ENCODE measurements around the gene USH2A. TPM values are rescaled to one million over a fixed set of nuclear protein-coding genes. Genes with fewer than 3 reads are reported as not detected.

Gene USH2A
- total RNA-seq, 1 donor from 2014 or later = not detected

DNA sequence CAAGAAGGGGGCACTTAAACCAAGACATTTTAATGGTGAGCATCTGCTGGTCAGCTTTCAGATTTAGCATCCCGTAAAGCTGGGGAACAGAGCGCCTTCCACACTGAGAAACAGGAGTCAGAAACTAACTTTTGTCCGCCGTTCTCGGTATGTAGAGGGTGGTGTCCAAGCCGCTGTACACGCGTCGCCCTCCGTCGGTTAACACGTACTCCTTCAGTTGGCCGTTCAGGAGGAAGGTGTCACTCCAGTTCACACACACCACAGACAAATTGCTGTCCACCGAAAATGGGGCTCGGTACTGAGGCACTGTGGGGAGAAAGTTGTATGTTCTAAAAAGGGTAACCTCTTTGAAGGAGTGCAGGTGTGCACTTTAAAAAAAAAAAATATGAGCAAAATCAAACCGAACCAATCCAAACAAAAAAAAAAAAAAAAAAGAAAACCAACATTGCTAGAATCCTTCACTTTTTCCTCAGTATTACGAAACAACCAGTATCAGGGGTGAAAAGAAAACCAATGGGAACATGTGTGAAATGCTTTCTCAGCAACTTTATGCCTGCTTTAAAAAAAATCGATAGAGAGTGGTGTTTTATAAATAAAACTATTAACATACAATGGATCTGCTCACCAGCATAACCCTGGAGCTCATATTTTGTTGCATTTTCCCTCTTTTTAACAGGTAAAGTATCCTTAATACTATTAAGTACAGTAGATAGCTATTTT is 782.7 kb downstream of the USH2A start:
- DNase-seq (ENCODE audit: low spot score in 2 of 2) = no peak
- Histone ChIP-seq H3K4me3 (no peak overlapping the region), H3K4me1 (peaks cover 0 to 5% of the 10 kb centered on the region in 2 donors), H3K36me3 (no peaks in the 10 kb centered on the region), H3K27ac (no peak overlapping the region), H3K9me3 (no peaks in the 10 kb centered on the region), H3K27me3 (no peaks in the 10 kb centered on the region)
- TF ChIP-seq, protein P1, sequence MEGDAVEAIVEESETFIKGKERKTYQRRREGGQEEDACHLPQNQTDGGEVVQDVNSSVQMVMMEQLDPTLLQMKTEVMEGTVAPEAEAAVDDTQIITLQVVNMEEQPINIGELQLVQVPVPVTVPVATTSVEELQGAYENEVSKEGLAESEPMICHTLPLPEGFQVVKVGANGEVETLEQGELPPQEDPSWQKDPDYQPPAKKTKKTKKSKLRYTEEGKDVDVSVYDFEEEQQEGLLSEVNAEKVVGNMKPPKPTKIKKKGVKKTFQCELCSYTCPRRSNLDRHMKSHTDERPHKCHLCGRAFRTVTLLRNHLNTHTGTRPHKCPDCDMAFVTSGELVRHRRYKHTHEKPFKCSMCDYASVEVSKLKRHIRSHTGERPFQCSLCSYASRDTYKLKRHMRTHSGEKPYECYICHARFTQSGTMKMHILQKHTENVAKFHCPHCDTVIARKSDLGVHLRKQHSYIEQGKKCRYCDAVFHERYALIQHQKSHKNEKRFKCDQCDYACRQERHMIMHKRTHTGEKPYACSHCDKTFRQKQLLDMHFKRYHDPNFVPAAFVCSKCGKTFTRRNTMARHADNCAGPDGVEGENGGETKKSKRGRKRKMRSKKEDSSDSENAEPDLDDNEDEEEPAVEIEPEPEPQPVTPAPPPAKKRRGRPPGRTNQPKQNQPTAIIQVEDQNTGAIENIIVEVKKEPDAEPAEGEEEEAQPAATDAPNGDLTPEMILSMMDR (IDR thresholded peaks at IDR 0.05) = no peak
- intact Hi-C loops (cut with DNase I) = no loop called here

DNA sequence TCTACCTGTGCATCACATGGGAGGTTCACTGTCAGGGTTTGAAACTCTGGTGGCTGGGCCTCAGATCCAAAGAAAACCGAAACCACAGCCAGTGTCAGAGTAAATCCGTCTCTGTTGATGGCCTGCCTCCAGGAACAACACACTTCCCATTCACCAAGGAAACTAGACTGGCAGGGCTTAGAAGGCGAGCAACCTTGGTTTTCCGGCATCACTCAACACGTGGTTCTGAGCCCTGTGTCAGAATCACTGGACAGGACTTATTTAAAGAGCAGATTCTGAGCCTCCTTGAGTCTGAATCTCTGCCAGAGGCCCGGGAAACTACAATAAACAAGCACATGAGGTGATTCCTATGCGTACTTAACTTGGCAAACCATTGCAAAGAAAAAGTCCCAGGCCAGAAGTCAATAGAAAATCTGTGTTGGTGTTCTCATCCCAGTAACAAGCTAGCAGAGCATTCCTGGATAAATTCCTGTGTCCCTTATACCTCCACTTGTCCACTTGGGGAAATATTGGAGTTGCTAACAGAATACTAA is 786.1 kb downstream of the USH2A start:
- Histone ChIP-seq H3K9me3 (no peaks in the 10 kb centered on the region), H3K27ac (peak overlapping the region; percentile 62 to 64), H3K27me3 (no peaks in the 10 kb centered on the region), H3K4me3 (peak overlapping the region in 1 of 2 donors; percentile 55), H3K36me3 (no peaks in the 10 kb centered on the region), H3K4me1 (peaks cover 0 to 5% of the 10 kb centered on the region in 2 donors)
- DNase-seq (ENCODE audit: low spot score in 2 of 2) = peak; percentile 14 to 73
- intact Hi-C loops (cut with DNase I) = no loop called here
- TF ChIP-seq, protein P1 (IDR thresholded peaks at IDR 0.05) = no peak

DNA sequence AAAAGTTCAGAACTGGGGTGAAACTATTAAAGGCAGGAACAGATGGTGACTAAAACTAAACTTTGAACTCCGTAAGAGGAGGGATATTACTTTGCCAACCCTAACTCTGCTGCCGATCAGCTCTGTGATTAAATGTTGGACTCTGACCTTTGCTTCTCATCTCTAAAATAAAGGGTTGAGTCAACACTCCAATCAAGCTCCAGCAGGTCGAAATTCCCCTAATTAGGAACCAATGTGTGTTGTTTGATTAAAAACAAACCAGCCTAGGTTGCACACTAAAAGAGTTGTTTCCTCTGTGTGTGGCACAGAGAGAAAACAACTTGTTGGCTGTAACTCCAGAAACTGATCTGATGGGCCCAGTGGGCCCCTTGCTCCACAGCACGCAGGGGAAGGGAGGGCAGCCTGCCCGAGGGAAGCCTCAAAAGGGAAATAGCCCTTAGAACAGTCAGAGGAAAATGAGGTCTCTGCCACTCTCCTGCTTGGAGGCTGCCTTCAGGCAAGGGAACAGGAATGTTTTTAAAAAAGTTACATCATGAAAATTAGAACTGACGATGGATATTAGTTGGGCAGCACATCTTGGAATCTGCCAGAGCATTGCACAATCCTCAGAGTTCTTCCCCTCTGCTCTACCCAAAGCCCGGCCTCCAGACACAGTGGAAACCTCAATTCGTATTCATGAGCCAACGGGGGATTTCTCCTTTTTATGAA is 786.8 kb downstream of the USH2A start:
- peak overlapping the region in 1 of 2 donors; percentile 55 for H3K4me3 ChIP-seq

DNA sequence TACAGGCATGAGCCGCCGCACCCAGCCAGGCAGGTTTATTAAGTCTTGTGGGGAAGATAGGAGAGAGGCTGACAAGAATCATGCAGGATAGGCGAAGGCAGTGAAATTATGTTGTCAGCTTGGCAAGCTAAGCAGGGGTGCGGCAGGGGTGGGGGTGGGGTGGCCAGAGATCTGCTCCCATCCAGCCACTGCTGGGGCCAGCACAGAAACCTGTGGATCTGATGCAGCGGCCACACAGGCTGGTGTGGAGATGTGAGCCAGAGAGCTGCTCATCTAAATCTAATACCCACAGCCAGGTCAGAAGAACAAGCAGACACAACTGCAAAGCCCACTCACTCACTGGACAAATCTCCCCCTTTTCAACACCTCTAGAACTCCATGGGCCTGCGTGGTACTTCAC is 787.4 kb downstream of the USH2A start:
- Histone ChIP-seq H3K9me3 (no peaks in the 10 kb centered on the region), H3K4me1 (peaks cover 0 to 5% of the 10 kb centered on the region in 2 donors), H3K27ac (peak overlapping the region in 1 of 2 donors; percentile 62), H3K36me3 (no peaks in the 10 kb centered on the region), H3K4me3 (no peak overlapping the region), H3K27me3 (no peaks in the 10 kb centered on the region)
- no peak for DNase-seq (ENCODE audit: low spot score in 2 of 2)
- TF ChIP-seq, protein P1 (IDR thresholded peaks at IDR 0.05) = no peak
- intact Hi-C loops (cut with DNase I) = no loop called here

More for the DNA sequence above, 786.8 kb downstream of the USH2A start:
- H3K9me3 ChIP-seq = no peaks in the 10 kb centered on the region
- H3K27me3 ChIP-seq = no peaks in the 10 kb centered on the region
- no peaks in the 10 kb centered on the region for H3K36me3 ChIP-seq
- TF ChIP-seq, protein P1 (IDR thresholded peaks at IDR 0.05) = no peak
- peaks cover 0 to 5% of the 10 kb centered on the region in 2 donors for H3K4me1 ChIP-seq
- H3K27ac ChIP-seq = peak overlapping the region; percentile 62 to 64
- no peak for DNase-seq (ENCODE audit: low spot score in 2 of 2)
- intact Hi-C loops (cut with DNase I) = no loop called here

DNA sequence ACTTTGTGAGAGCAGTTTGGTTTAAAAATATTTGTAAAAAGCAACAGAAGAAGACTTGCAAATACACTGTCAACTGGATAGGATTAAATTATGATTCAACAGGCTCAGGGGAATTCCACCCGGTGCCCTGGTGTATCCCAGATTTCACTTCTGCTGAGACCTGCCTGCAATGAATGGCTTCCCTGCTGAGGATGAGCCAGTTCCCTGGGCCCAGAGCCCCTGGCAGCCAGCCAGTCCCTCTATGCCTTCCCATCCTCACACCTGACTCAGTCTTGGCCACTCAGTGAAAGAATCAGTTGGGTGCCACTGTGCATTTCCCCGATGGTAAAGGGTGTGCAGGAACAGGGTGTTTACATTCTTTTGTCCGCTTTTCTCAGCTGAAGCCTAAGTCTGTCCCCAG is 791.8 kb downstream of the USH2A start:
- H3K27ac ChIP-seq = no peak overlapping the region
- H3K27me3 ChIP-seq = no peaks in the 10 kb centered on the region
- TF ChIP-seq, protein P1 (IDR thresholded peaks at IDR 0.05) = no peak

More for the DNA sequence above, 791.8 kb downstream of the USH2A start:
- Histone ChIP-seq H3K4me1 (peaks cover 0 to 3% of the 10 kb centered on the region in 2 donors), H3K4me3 (no peak overlapping the region), H3K36me3 (no peaks in the 10 kb centered on the region), H3K9me3 (no peaks in the 10 kb centered on the region)
- no peak for DNase-seq (ENCODE audit: low spot score in 2 of 2)
- intact Hi-C loops (cut with DNase I) = no loop called here

Measured in ascending aorta (tissue), 2 donors.